ENCODE measurements around the gene AMOT.
A peak's percentile ranks its signal among the peaks of the same experiment; 100 is the strongest.

The AMOT gene

DNA sequence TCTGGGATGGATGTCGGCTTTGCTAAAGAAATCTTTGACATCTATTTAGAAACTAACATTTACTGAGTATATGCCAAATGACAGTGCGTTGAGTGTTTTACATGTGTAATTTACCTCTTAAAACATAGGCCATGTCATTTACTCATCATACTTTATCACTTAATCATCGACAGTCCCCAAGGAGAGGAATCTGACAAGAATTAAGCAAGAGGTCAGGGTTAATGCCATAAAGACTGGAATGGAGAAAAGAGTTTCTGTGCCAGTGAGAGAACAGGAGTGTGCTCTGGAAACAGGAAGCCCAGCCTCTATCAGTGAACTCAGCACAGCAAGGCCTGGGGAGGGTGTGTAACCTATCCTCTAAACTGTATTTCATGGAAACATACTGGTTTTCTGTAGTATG, 28.0 kb upstream of the AMOT start:
- no peak overlapping the region for H3K27ac ChIP-seq (ENCODE audit: low read length)
- no peaks in the 10 kb centered on the region for H3K9me2 ChIP-seq (replicated peaks; ENCODE audit: insufficient read depth, low read length)
- no peaks in the 10 kb centered on the region for H3K27me3 ChIP-seq (replicated peaks; ENCODE audit: insufficient read depth, low read length)
- TF ChIP-seq EZH2phosphoT487 (IDR thresholded peaks at IDR 0.05; ENCODE audit: low read length) (no peak), EZH2 (optimal IDR thresholded peaks at IDR 0.05; ENCODE audit: low read depth, low read length) (no peak)
- TF ChIP-seq, protein P1, sequence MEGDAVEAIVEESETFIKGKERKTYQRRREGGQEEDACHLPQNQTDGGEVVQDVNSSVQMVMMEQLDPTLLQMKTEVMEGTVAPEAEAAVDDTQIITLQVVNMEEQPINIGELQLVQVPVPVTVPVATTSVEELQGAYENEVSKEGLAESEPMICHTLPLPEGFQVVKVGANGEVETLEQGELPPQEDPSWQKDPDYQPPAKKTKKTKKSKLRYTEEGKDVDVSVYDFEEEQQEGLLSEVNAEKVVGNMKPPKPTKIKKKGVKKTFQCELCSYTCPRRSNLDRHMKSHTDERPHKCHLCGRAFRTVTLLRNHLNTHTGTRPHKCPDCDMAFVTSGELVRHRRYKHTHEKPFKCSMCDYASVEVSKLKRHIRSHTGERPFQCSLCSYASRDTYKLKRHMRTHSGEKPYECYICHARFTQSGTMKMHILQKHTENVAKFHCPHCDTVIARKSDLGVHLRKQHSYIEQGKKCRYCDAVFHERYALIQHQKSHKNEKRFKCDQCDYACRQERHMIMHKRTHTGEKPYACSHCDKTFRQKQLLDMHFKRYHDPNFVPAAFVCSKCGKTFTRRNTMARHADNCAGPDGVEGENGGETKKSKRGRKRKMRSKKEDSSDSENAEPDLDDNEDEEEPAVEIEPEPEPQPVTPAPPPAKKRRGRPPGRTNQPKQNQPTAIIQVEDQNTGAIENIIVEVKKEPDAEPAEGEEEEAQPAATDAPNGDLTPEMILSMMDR (IDR thresholded peaks at IDR 0.05; ENCODE audit: low read length), result no peak
- H3K9me3 ChIP-seq (replicated peaks; ENCODE audit: insufficient read depth, low read length), result no peaks in the 10 kb centered on the region
- H3K4me3 ChIP-seq (ENCODE audit: low read length), result no peak overlapping the region
- H3K9ac ChIP-seq (ENCODE audit: low read length), result no peak overlapping the region
- no peak overlapping the region for H3K4me2 ChIP-seq (ENCODE audit: low read depth, low read length)
- no peaks in the 10 kb centered on the region for H4K20me1 ChIP-seq (ENCODE audit: insufficient read depth, low read length)
- H2AFZ ChIP-seq (ENCODE audit: low read length), result no peak overlapping the region
- H3F3A ChIP-seq (ENCODE audit: insufficient read depth, low read length), result no peaks in the 10 kb centered on the region
- no peak for DNase-seq
- H3K4me1 ChIP-seq (ENCODE audit: low read length), result no peaks in the 10 kb centered on the region
- no peaks in the 10 kb centered on the region for H3K79me2 ChIP-seq (ENCODE audit: low read length)
- H3K36me3 ChIP-seq (replicated peaks; ENCODE audit: insufficient read depth, low read length), result no peaks in the 10 kb centered on the region

DNA sequence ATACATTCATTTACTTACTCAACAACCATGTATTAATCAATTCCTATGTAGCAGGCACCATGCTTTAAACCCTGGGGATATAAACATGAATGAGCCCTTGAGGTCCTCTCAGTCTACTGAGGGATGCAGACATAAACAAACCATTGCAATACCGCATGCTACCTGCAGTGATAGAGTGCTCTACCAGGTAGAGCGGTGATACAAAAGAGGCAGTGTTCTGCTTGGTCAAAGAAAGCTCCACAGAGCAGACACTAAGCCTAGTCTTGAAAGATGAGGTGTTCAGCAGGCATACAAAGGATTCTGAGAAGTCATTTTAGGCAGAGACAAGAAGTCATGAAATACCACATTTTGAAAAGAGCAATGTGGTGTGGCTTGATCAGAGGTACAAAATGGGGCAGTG, 26.9 kb upstream of the AMOT start:
- no peak overlapping the region for H3K4me3 ChIP-seq (ENCODE audit: low read length)
- H3K79me2 ChIP-seq (ENCODE audit: low read length), result no peaks in the 10 kb centered on the region
- no peak for DNase-seq
- no peaks in the 10 kb centered on the region for H3K36me3 ChIP-seq (replicated peaks; ENCODE audit: insufficient read depth, low read length)
- H2AFZ ChIP-seq (ENCODE audit: low read length), result no peak overlapping the region
- H3F3A ChIP-seq (ENCODE audit: insufficient read depth, low read length), result no peaks in the 10 kb centered on the region
- no peak overlapping the region for H3K9ac ChIP-seq (ENCODE audit: low read length)
- no peaks in the 10 kb centered on the region for H3K27me3 ChIP-seq (replicated peaks; ENCODE audit: insufficient read depth, low read length)
- no peak overlapping the region for H3K4me2 ChIP-seq (ENCODE audit: low read depth, low read length)
- no peaks in the 10 kb centered on the region for H4K20me1 ChIP-seq (ENCODE audit: insufficient read depth, low read length)
- H3K4me1 ChIP-seq (ENCODE audit: low read length), result no peaks in the 10 kb centered on the region
- H3K9me3 ChIP-seq (replicated peaks; ENCODE audit: insufficient read depth, low read length), result no peaks in the 10 kb centered on the region
- no peaks in the 10 kb centered on the region for H3K9me2 ChIP-seq (replicated peaks; ENCODE audit: insufficient read depth, low read length)
- no peak overlapping the region for H3K27ac ChIP-seq (ENCODE audit: low read length)
- TF ChIP-seq, protein P1 (IDR thresholded peaks at IDR 0.05; ENCODE audit: low read length), result peak; percentile 17
- TF ChIP-seq EZH2 (optimal IDR thresholded peaks at IDR 0.05; ENCODE audit: low read depth, low read length) (no peak), EZH2phosphoT487 (IDR thresholded peaks at IDR 0.05; ENCODE audit: low read length) (no peak)

DNA sequence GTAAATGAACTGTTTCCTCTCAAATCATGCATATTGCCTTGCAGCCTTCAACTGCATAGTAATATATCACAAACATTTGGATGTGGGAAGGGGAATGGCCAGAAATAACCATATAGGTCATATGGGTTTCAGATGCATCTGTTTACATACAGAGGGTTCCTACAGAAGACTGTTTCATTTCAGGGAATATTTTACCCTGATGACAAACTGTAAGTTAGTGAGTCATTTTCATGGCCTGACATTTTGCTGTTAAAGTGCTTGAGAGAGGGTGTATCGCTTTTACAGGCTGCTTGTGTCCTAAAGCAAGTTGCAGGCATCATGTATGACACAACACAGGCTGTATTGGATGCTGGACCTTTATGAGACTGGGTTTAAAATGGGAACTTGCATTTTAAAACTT, 25.5 kb upstream of the AMOT start:
- no peak for DNase-seq
- no peaks in the 10 kb centered on the region for H3K27me3 ChIP-seq (replicated peaks; ENCODE audit: insufficient read depth, low read length)
- no peak overlapping the region for H3K9ac ChIP-seq (ENCODE audit: low read length)
- no peaks in the 10 kb centered on the region for H3K79me2 ChIP-seq (ENCODE audit: low read length)
- H3K27ac ChIP-seq (ENCODE audit: low read length), result no peak overlapping the region
- H3F3A ChIP-seq (ENCODE audit: insufficient read depth, low read length), result no peaks in the 10 kb centered on the region
- no peak overlapping the region for H2AFZ ChIP-seq (ENCODE audit: low read length)
- H3K4me1 ChIP-seq (ENCODE audit: low read length), result no peaks in the 10 kb centered on the region
- TF ChIP-seq, protein P1 (IDR thresholded peaks at IDR 0.05; ENCODE audit: low read length), result no peak
- no peak overlapping the region for H3K4me2 ChIP-seq (ENCODE audit: low read depth, low read length)
- no peak overlapping the region for H3K4me3 ChIP-seq (ENCODE audit: low read length)
- H3K9me3 ChIP-seq (replicated peaks; ENCODE audit: insufficient read depth, low read length), result no peaks in the 10 kb centered on the region
- H4K20me1 ChIP-seq (ENCODE audit: insufficient read depth, low read length), result no peaks in the 10 kb centered on the region
- no peaks in the 10 kb centered on the region for H3K36me3 ChIP-seq (replicated peaks; ENCODE audit: insufficient read depth, low read length)
- H3K9me2 ChIP-seq (replicated peaks; ENCODE audit: insufficient read depth, low read length), result no peaks in the 10 kb centered on the region

Data from MM.1S (cell line).